ENCODE measurements around the gene MAJIN.

- TF ChIP-seq CTCF (conservative IDR thresholded peaks at IDR 0.05; ENCODE audit: low read depth, low read length) (no peak), EZH2 (IDR thresholded peaks at IDR 0.05; ENCODE audit: borderline replicate concordance, low read depth, low read length, poor library complexity, severe bottlenecking) (no peak)
Observed at GRCh38 chr11:64891880-64892279, 80.0 kb downstream of the MAJIN start.
